Trophoblast cell (in vitro differentiated cells and primary cell): ENCODE results near the gene CSTA.
"Not testable (repeated sequence)": the region's sequence is repeated elsewhere in the genome, so short reads cannot be mapped to it uniquely, and the experiment has no call there.

ENCODE experiments used
- DNase-seq, 2 donors: peaks; one replicate each; pipeline ENCODE4 v3.0.0-alpha.2; 2016
- H2AFZ ChIP-seq: 2 replicates; pipeline ENCODE4 v1.6.1; 2013; ENCODE audit warnings: low read length, moderate library complexity, mild to moderate bottlenecking; ENCODE audit not compliant: insufficient read depth, poor library complexity
- H2AK5ac ChIP-seq: 2 replicates; pipeline ENCODE4 v1.6.1; 2013; ENCODE audit warnings: mild to moderate bottlenecking, low read length
- H2BK120ac ChIP-seq: 2 replicates; pipeline ENCODE4 v1.6.1; 2013; ENCODE audit warnings: low read length, mild to moderate bottlenecking, moderate library complexity; ENCODE audit not compliant: insufficient read depth, poor library complexity
- H2BK12ac ChIP-seq: 2 replicates; pipeline ENCODE4 v1.6.1; 2013; ENCODE audit warnings: mild to moderate bottlenecking, low read length, moderate library complexity
- H2BK5ac ChIP-seq: 2 replicates; pipeline ENCODE4 v1.6.1; 2013; ENCODE audit warnings: low read length, low read depth, moderate library complexity, mild to moderate bottlenecking; ENCODE audit not compliant: poor library complexity
- H3K14ac ChIP-seq: 2 replicates; pipeline ENCODE4 v1.6.1; 2013; ENCODE audit warnings: mild to moderate bottlenecking, low read length
- H3K18ac ChIP-seq: 2 replicates; pipeline ENCODE4 v1.6.1; 2013; ENCODE audit warnings: mild to moderate bottlenecking, low read length
- H3K23ac ChIP-seq: 2 replicates; pipeline ENCODE4 v1.6.1; 2013; ENCODE audit warnings: low read length
- H3K27ac ChIP-seq: 2 replicates; pipeline ENCODE4 v1.5.1; 2013; ENCODE audit warnings: low read depth, mild to moderate bottlenecking, inconsistent platforms, low read length, moderate library complexity
- H3K27me3 ChIP-seq: 2 replicates; pipeline ENCODE4 v1.6.1; 2013; ENCODE audit warnings: inconsistent platforms, mild to moderate bottlenecking, low read length, moderate library complexity; ENCODE audit not compliant: insufficient read depth
- H3K36me3 ChIP-seq, 2 experiments: 1 replicate in 1 of 2; 2 replicates in 1 of 2; pipeline ENCODE4 v1.6.1; 2013; ENCODE audit warnings: low read length in 2 of 2, mild to moderate bottlenecking in 2 of 2, moderate library complexity in 1 of 2; ENCODE audit not compliant: insufficient read depth in 2 of 2, control insufficient read depth in 1 of 2
- H3K4ac ChIP-seq: 2 replicates; pipeline ENCODE4 v1.6.1; 2013; ENCODE audit warnings: low read depth, mild to moderate bottlenecking, low read length, moderate library complexity
- H3K4me1 ChIP-seq, 2 experiments: 1 replicate in 1 of 2; 2 replicates in 1 of 2; pipeline ENCODE4 v1.6.1; 2013; ENCODE audit warnings: low read length in 2 of 2, mild to moderate bottlenecking in 2 of 2, moderate library complexity in 1 of 2; ENCODE audit not compliant: insufficient read depth in 2 of 2, control insufficient read depth in 1 of 2
- H3K4me2 ChIP-seq: 2 replicates; pipeline ENCODE4 v1.6.1; 2013; ENCODE audit warnings: inconsistent platforms, mild to moderate bottlenecking, low read length, moderate library complexity
- H3K4me3 ChIP-seq: 2 replicates; pipeline ENCODE4 v1.5.1; 2013; ENCODE audit warnings: mild to moderate bottlenecking, low read depth, low read length, inconsistent platforms
- H3K79me1 ChIP-seq: one replicate; pipeline ENCODE4 v1.6.1; 2013; ENCODE audit warnings: low read length
- H3K79me2 ChIP-seq: 2 replicates; pipeline ENCODE4 v1.6.1; 2013; ENCODE audit warnings: low read length, mild to moderate bottlenecking; ENCODE audit not compliant: control insufficient read depth, insufficient read depth, poor library complexity
- H3K9ac ChIP-seq: 2 replicates; pipeline ENCODE4 v1.6.1; 2013; ENCODE audit warnings: mild to moderate bottlenecking, low read length
- H3K9me3 ChIP-seq: 2 replicates; pipeline ENCODE4 v1.6.1; 2013; ENCODE audit warnings: low read depth, mild to moderate bottlenecking, control low read depth, inconsistent platforms, low read length; ENCODE audit not compliant: insufficient read depth
- H4K12ac ChIP-seq: 2 replicates; pipeline ENCODE4 v1.6.1; 2013; ENCODE audit warnings: low read depth, mild to moderate bottlenecking, low read length, moderate library complexity
- H4K8ac ChIP-seq: 2 replicates; pipeline ENCODE4 v1.6.1; 2013; ENCODE audit warnings: low read depth, mild to moderate bottlenecking, low read length, moderate library complexity
- H4K91ac ChIP-seq: one replicate; pipeline ENCODE4 v1.6.1; 2013; ENCODE audit warnings: low read depth, mild to moderate bottlenecking, low read length, moderate library complexity
- WGBS: extraction: QIAGEN DNeasy Blood & Tissue Kit; methylation state at CpG from one replicate; pipeline ENCODE4 v1.1.7; 2013; ENCODE audit warnings: missing lambda C conversion rate; ENCODE audit not compliant: insufficient read length, insufficient coverage; ENCODE audit errors: extremely low coverage; 5-methylcytosine and 5-hydroxymethylcytosine counted together

CSTA gene

DNA sequence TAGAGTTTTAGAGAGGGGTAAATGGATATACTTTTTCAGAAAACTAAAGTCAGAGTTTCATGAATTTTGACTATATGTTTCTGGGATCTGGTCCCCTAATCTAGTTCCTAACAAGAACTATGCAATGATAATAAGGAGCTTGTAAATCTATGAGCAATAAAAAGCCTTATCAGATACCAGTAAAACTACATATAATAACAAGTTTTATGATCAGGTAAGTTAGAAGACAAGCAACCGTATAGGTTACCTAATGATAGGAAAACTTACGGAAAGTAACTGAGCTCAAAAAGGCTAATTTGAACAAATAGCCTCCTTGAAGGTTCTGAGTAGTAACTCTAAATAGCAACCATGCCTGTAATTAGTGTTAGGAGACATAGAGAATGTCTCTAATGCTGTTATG, 37.0 kb downstream of the CSTA start:
- H3K4me2 ChIP-seq = no peak overlapping the region
- no peak overlapping the region for H4K8ac ChIP-seq
- no peak overlapping the region for H2BK120ac ChIP-seq
- no peaks in the 10 kb centered on the region for H3K79me1 ChIP-seq
- no peak overlapping the region for H3K9ac ChIP-seq
- no CpG with 5 or more reads among the region's 2 CpGs for WGBS
- no peak overlapping the region for H2AFZ ChIP-seq
- H3K36me3 ChIP-seq = peaks cover 5 to 9% of the 10 kb centered on the region in 2 experiments
- no peaks in the 10 kb centered on the region for H3K27me3 ChIP-seq
- no peaks in the 10 kb centered on the region for H3K79me2 ChIP-seq
- no peak overlapping the region for H3K27ac ChIP-seq
- DNase-seq = no peak
- no peak overlapping the region for H3K4ac ChIP-seq
- H3K4me1 ChIP-seq = no peaks in the 10 kb centered on the region
- H3K14ac ChIP-seq = no peak overlapping the region
- H3K23ac ChIP-seq = no peak overlapping the region
- no peak overlapping the region for H2AK5ac ChIP-seq
- H4K12ac ChIP-seq = no peak overlapping the region
- H3K9me3 ChIP-seq = no peaks in the 10 kb centered on the region
- H2BK12ac ChIP-seq = no peak overlapping the region
- H3K4me3 ChIP-seq = no peak overlapping the region
- no peak overlapping the region for H4K91ac ChIP-seq
- H2BK5ac ChIP-seq = no peak overlapping the region
- H3K18ac ChIP-seq = no peak overlapping the region

DNA sequence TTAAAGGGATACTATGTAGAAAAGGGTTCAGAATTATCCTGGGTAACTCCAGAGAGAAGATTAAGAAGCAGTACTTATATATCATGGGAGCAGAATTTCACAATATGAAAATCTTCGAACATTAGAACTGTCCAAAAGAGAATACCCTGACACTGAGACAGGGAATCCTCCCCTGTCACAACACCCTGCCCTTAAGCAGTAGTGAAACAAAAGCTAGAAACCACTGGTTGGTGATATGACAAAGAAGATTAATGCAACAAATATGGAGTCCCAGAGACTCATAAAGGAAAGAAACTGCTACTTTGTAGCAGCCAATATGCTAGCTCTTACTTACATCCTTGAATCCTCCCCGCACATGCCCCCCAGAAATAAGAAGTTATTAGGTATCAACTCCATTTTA, 39.4 kb downstream of the CSTA start:
- no peak overlapping the region for H3K23ac ChIP-seq
- no peak overlapping the region for H3K27ac ChIP-seq
- H2BK5ac ChIP-seq = no peak overlapping the region
- no peak overlapping the region for H3K4me3 ChIP-seq
- WGBS = no CpG with 5 or more reads among the region's 2 CpGs
- no peak overlapping the region for H3K4ac ChIP-seq
- no peak for DNase-seq
- no peak overlapping the region for H4K8ac ChIP-seq
- H3K4me2 ChIP-seq = no peak overlapping the region
- no peak overlapping the region for H3K18ac ChIP-seq
- H3K9me3 ChIP-seq = no peaks in the 10 kb centered on the region
- H2AK5ac ChIP-seq = no peak overlapping the region
- H3K79me2 ChIP-seq = no peaks in the 10 kb centered on the region
- H3K36me3 ChIP-seq = peaks cover 3 to 9% of the 10 kb centered on the region in 2 experiments
- no peak overlapping the region for H2BK12ac ChIP-seq
- no peaks in the 10 kb centered on the region for H3K79me1 ChIP-seq
- H4K91ac ChIP-seq = no peak overlapping the region
- no peaks in the 10 kb centered on the region for H3K4me1 ChIP-seq
- H2BK120ac ChIP-seq = no peak overlapping the region
- H3K14ac ChIP-seq = no peak overlapping the region
- no peak overlapping the region for H2AFZ ChIP-seq
- no peaks in the 10 kb centered on the region for H3K27me3 ChIP-seq
- H3K9ac ChIP-seq = no peak overlapping the region
- H4K12ac ChIP-seq = no peak overlapping the region

- no peak overlapping the region for H3K4me2 ChIP-seq
- DNase-seq = no peak
- no peaks in the 10 kb centered on the region for H3K79me2 ChIP-seq
- H2BK120ac ChIP-seq = no peak overlapping the region
- H3K27ac ChIP-seq = no peak overlapping the region
- no peaks in the 10 kb centered on the region for H3K27me3 ChIP-seq
- H3K4ac ChIP-seq = no peak overlapping the region
- no peaks in the 10 kb centered on the region for H3K4me1 ChIP-seq
- H3K14ac ChIP-seq = no peak overlapping the region
- no peak overlapping the region for H3K18ac ChIP-seq
- no peak overlapping the region for H4K12ac ChIP-seq
- no peak overlapping the region for H2BK12ac ChIP-seq
- H2AFZ ChIP-seq = no peak overlapping the region
- H3K9ac ChIP-seq = no peak overlapping the region
- no CpG with 5 or more reads among the region's 1 CpG for WGBS
- no peak overlapping the region for H2AK5ac ChIP-seq
- H3K23ac ChIP-seq = no peak overlapping the region
- H3K36me3 ChIP-seq = peaks cover 3 to 12% of the 10 kb centered on the region in 2 experiments
- H4K91ac ChIP-seq = no peak overlapping the region
- H3K79me1 ChIP-seq = no peaks in the 10 kb centered on the region
- no peak overlapping the region for H2BK5ac ChIP-seq
- H4K8ac ChIP-seq = no peak overlapping the region
- no peak overlapping the region for H3K4me3 ChIP-seq
- no peaks in the 10 kb centered on the region for H3K9me3 ChIP-seq
Measured at GRCh38 chr3:122365073-122365472, 40.0 kb downstream of the CSTA start.

GRCh38 chr3:122365582-122366378, 40.7 kb downstream of the CSTA start:
- not testable (repeated sequence) for H3K14ac ChIP-seq, H3K9me3 ChIP-seq, H3K18ac ChIP-seq, H4K91ac ChIP-seq, H3K4ac ChIP-seq, H3K4me3 ChIP-seq, H2BK5ac ChIP-seq, H4K12ac ChIP-seq, H2BK120ac ChIP-seq, H3K4me2 ChIP-seq, H2AFZ ChIP-seq, H3K9ac ChIP-seq, H3K4me1 ChIP-seq, H2AK5ac ChIP-seq, H3K79me1 ChIP-seq, H2BK12ac ChIP-seq, H3K27ac ChIP-seq, H3K23ac ChIP-seq, H3K79me2 ChIP-seq, H4K8ac ChIP-seq, H3K27me3 ChIP-seq
- peak; percentile 42 to 81 for DNase-seq
- WGBS = no CpG with 5 or more reads among the region's 10 CpGs
- H3K36me3 ChIP-seq = peaks cover 5 to 12% of the 10 kb centered on the region in 2 experiments
